Astrocyte (in vitro differentiated cells and primary cell): Measurements from ENCODE around the gene NCAM1. TPM values are rescaled to one million over a fixed set of nuclear protein-coding genes. Genes with fewer than 3 reads are reported as not detected.

Experiments used
- DNase-seq: peaks from one replicate; pipeline ENCODE4 v3.0.0-alpha.2; 2010; ENCODE audit warnings: low read depth
- FAIRE-seq: peaks from 2 replicates; lab custom pipeline; 2011; peaks lifted over from hg19 to GRCh38; lab: Jason Lieb, UNC
- H2AFZ ChIP-seq: 2 replicates; pipeline ENCODE4 v1.6.0; 2012; ENCODE audit warnings: low read depth, low read length, inconsistent platforms
- H3K27ac ChIP-seq: 2 replicates; pipeline ENCODE4 v1.5.1; 2011; ENCODE audit warnings: low read depth, low read length, inconsistent platforms
- H3K27me3 ChIP-seq: 2 replicates; pipeline ENCODE4 v1.6.0; 2011; ENCODE audit warnings: low read length, inconsistent platforms; ENCODE audit not compliant: insufficient read depth
- H3K36me3 ChIP-seq: 2 replicates; pipeline ENCODE4 v1.5.1; 2011; ENCODE audit warnings: low read length, inconsistent platforms; ENCODE audit not compliant: insufficient read depth
- H3K4me1 ChIP-seq: 2 replicates; pipeline ENCODE4 v1.5.1; 2011; ENCODE audit warnings: low read length, inconsistent platforms; ENCODE audit not compliant: insufficient read depth
- H3K4me2 ChIP-seq: 2 replicates; pipeline ENCODE4 v1.6.0; 2012; ENCODE audit warnings: low read length, inconsistent platforms
- H3K4me3 ChIP-seq: 2 replicates; pipeline ENCODE4 v1.5.1; 2011; ENCODE audit warnings: low read depth, mild to moderate bottlenecking, low read length, inconsistent platforms; ENCODE audit not compliant: insufficient read depth
- H3K79me2 ChIP-seq: 2 replicates; pipeline ENCODE4 v1.6.0; 2012; ENCODE audit warnings: mild to moderate bottlenecking, low read length, inconsistent platforms; ENCODE audit not compliant: insufficient read depth
- H3K9ac ChIP-seq: 2 replicates; pipeline ENCODE4 v1.6.0; 2012; ENCODE audit warnings: mild to moderate bottlenecking, low read length, inconsistent platforms
- H3K9me3 ChIP-seq: 2 replicates; pipeline ENCODE4 v1.5.1; 2012; ENCODE audit warnings: low read depth, mild to moderate bottlenecking, low read length, inconsistent platforms; ENCODE audit not compliant: insufficient read depth
- H4K20me1 ChIP-seq: 2 replicates; pipeline ENCODE4 v1.6.0; 2012; ENCODE audit warnings: low read length, inconsistent platforms; ENCODE audit not compliant: insufficient read depth
- H3K27ac Mint-ChIP-seq: one replicate; pipeline ENCODE4 v1.8.0; 2021; ENCODE audit warnings: mild to moderate bottlenecking, mixed read lengths; ENCODE audit not compliant: unreplicated experiment
- H3K27me3 Mint-ChIP-seq: one replicate; pipeline ENCODE4 v1.8.0; 2021; ENCODE audit warnings: low read depth, mixed read lengths; ENCODE audit not compliant: unreplicated experiment
- H3K36me3 Mint-ChIP-seq: one replicate; pipeline ENCODE4 v1.8.0; 2021; ENCODE audit warnings: low read depth, mixed read lengths; ENCODE audit not compliant: unreplicated experiment
- H3K4me1 Mint-ChIP-seq: one replicate; pipeline ENCODE4 v1.8.0; 2021; ENCODE audit warnings: low read depth, mixed read lengths; ENCODE audit not compliant: unreplicated experiment
- H3K4me3 Mint-ChIP-seq: one replicate; pipeline ENCODE4 v1.8.0; 2021; ENCODE audit warnings: mild to moderate bottlenecking, moderate library complexity, mixed read lengths; ENCODE audit not compliant: unreplicated experiment
- H3K9me3 Mint-ChIP-seq: one replicate; pipeline ENCODE4 v1.8.0; 2021; ENCODE audit warnings: mild to moderate bottlenecking, mixed read lengths; ENCODE audit not compliant: unreplicated experiment
- CTCF ChIP-seq: IDR thresholded peaks from 2 replicates; pipeline ENCODE4 v1.5.1; 2011; ENCODE audit warnings: low read depth, mild to moderate bottlenecking, inconsistent platforms, low read length, moderate library complexity; ENCODE audit not compliant: insufficient read depth
- EZH2 ChIP-seq: IDR thresholded peaks from 2 replicates; pipeline ENCODE4 v1.6.1; 2012; ENCODE audit warnings: mild to moderate bottlenecking, low read length, inconsistent platforms; ENCODE audit not compliant: insufficient read depth
- total RNA-seq: library from RNA; stranded (reverse); gene quantifications from 2 replicates; pipeline ENCODE4 v1.2.1, GENCODE V29; 2021

Gene NCAM1
- total RNA-seq, 1 donor from 2014 or later: 17.4 TPM

DNA sequence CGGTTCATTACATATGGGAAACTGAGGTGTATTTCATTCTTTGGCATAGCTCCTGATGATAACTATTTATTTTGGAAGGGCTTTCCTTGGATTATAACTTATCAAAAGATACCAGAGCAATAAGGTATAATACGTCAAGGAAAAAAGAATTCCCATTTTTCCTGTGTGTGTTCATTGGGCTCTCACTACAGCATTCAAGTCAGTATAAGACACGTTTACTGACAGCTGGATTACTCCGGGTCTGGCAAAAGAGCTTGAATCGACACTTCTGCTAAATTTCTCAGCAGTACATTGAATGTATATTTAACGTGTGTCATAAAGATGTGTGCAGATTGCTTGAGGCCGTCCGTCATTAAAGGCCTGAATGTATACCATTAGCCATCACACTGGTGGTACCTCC lies 163.4 kb downstream of the NCAM1 start:
- TF ChIP-seq CTCF: no peak
- TF ChIP-seq EZH2: no peak
- DNase-seq (no peak), FAIRE-seq (no peak)
- Mint-ChIP-seq H3K36me3 (no peaks in the 10 kb centered on the region), H3K9me3 (no peaks in the 10 kb centered on the region), H3K27me3 (peaks cover 4% of the 10 kb centered on the region), H3K27ac (no peak overlapping the region), H3K4me3 (no peak overlapping the region), H3K4me1 (peaks cover 2% of the 10 kb centered on the region)
- no peak overlapping the region for H2AFZ ChIP-seq
- H3K9ac ChIP-seq: no peak overlapping the region
- H3K27me3 ChIP-seq: peaks cover 2% of the 10 kb centered on the region
- H3K79me2 ChIP-seq: no peaks in the 10 kb centered on the region
- H3K36me3 ChIP-seq: no peaks in the 10 kb centered on the region
- H3K4me3 ChIP-seq: no peak overlapping the region
- no peak overlapping the region for H3K4me2 ChIP-seq
- no peaks in the 10 kb centered on the region for H4K20me1 ChIP-seq
- no peaks in the 10 kb centered on the region for H3K4me1 ChIP-seq
- H3K27ac ChIP-seq: no peak overlapping the region
- H3K9me3 ChIP-seq: no peaks in the 10 kb centered on the region

- no peaks in the 10 kb centered on the region for H3K4me1 Mint-ChIP-seq
- Histone ChIP-seq H3K27me3 (no peaks in the 10 kb centered on the region), H4K20me1 (no peaks in the 10 kb centered on the region), H3K36me3 (no peaks in the 10 kb centered on the region), H3K4me3 (no peak overlapping the region), H3K79me2 (no peaks in the 10 kb centered on the region), H3K9ac (no peak overlapping the region), H3K4me2 (no peak overlapping the region), H2AFZ (no peak overlapping the region), H3K4me1 (no peaks in the 10 kb centered on the region), H3K27ac (no peak overlapping the region), H3K9me3 (no peaks in the 10 kb centered on the region)
- peaks cover 3% of the 10 kb centered on the region for H3K9me3 Mint-ChIP-seq
- FAIRE-seq: no peak
- no peak overlapping the region for H3K4me3 Mint-ChIP-seq
- no peak for DNase-seq
- TF ChIP-seq CTCF (no peak), EZH2 (no peak)
- H3K27ac Mint-ChIP-seq: no peak overlapping the region
- no peaks in the 10 kb centered on the region for H3K27me3 Mint-ChIP-seq
- no peaks in the 10 kb centered on the region for H3K36me3 Mint-ChIP-seq
These were observed 168.2 kb downstream of the NCAM1 start for GRCh38 chr11:113129261-113129992.
